Mesothelial cell of epicardium (in vitro differentiated cells): ENCODE measurements around the gene PSMG3. TPM values are rescaled to one million over a fixed set of nuclear protein-coding genes. Genes with fewer than 3 reads are reported as not detected.

Experiments used
- DNase-seq, 2 experiments: peaks; one replicate each; pipeline ENCODE4 v3.0.0; 2021; ENCODE audit warnings: low spot score in 2 of 2; ENCODE audit not compliant: unreplicated experiment in 2 of 2
- H3K27ac Mint-ChIP-seq: 2 replicates; pipeline ENCODE4 v1.8.0; 2021; ENCODE audit warnings: mixed read lengths
- H3K27me3 Mint-ChIP-seq: 2 replicates; pipeline ENCODE4 v1.8.0; 2021; ENCODE audit warnings: low read depth, mixed read lengths
- H3K36me3 Mint-ChIP-seq: 2 replicates; pipeline ENCODE4 v1.8.0; 2021; ENCODE audit warnings: mixed read lengths
- H3K4me1 Mint-ChIP-seq: 2 replicates; pipeline ENCODE4 v1.8.0; 2021; ENCODE audit warnings: mixed read lengths
- H3K4me3 Mint-ChIP-seq: 2 replicates; pipeline ENCODE4 v1.8.0; 2021; ENCODE audit warnings: mild to moderate bottlenecking, moderate library complexity, mixed read lengths
- H3K9me3 Mint-ChIP-seq: 2 replicates; pipeline ENCODE4 v1.8.0; 2021; ENCODE audit warnings: mixed read lengths
- CTCF ChIP-seq: fragments of 200-600 bp; sonication (generic); IDR thresholded peaks from one replicate; pipeline ENCODE4 v1.5.0; 2021; ENCODE audit warnings: antibody characterized with exemption; ENCODE audit not compliant: unreplicated experiment
- total RNA-seq: library from RNA; stranded (reverse); gene quantifications from 3 replicates; pipeline ENCODE4 v1.2.1, GENCODE V29; 2021

PSMG3 gene
- total RNA-seq, 1 donor from 2014 or later = 31.0 TPM

- DNase-seq = no peak
- no peaks in the 10 kb centered on the region for H3K4me1 Mint-ChIP-seq
- no peaks in the 10 kb centered on the region for H3K36me3 Mint-ChIP-seq
- H3K4me3 Mint-ChIP-seq = no peak overlapping the region
- H3K27ac Mint-ChIP-seq = no peak overlapping the region
- no peak for TF ChIP-seq CTCF
- peaks cover 15% of the 10 kb centered on the region for H3K27me3 Mint-ChIP-seq
- no peaks in the 10 kb centered on the region for H3K9me3 Mint-ChIP-seq
Observed at GRCh38 chr7:1599640-1600395, 30.0 kb upstream of the PSMG3 start.

GRCh38 chr7:1598961-1599639, 29.3 kb upstream of the PSMG3 start:
- no peak for DNase-seq
- peaks cover 15% of the 10 kb centered on the region for H3K27me3 Mint-ChIP-seq
- no peak overlapping the region for H3K27ac Mint-ChIP-seq

GRCh38 chr7:1598286-1598685, 28.5 kb upstream of the PSMG3 start:
- no peak for DNase-seq
- no peak overlapping the region for H3K4me3 Mint-ChIP-seq
- H3K36me3 Mint-ChIP-seq = no peaks in the 10 kb centered on the region
- no peak for TF ChIP-seq CTCF
- no peaks in the 10 kb centered on the region for H3K9me3 Mint-ChIP-seq
- no peaks in the 10 kb centered on the region for H3K4me1 Mint-ChIP-seq
- peaks cover 15% of the 10 kb centered on the region for H3K27me3 Mint-ChIP-seq
- no peak overlapping the region for H3K27ac Mint-ChIP-seq

More at GRCh38 chr7:1598961-1599639, 29.3 kb upstream of the PSMG3 start:
- no peaks in the 10 kb centered on the region for H3K4me1 Mint-ChIP-seq
- no peaks in the 10 kb centered on the region for H3K9me3 Mint-ChIP-seq
- H3K4me3 Mint-ChIP-seq = no peak overlapping the region
- no peak for TF ChIP-seq CTCF
- H3K36me3 Mint-ChIP-seq = no peaks in the 10 kb centered on the region

GRCh38 chr7:1597791-1598190, 28.0 kb upstream of the PSMG3 start:
- DNase-seq = no peak
- H3K4me3 Mint-ChIP-seq = no peak overlapping the region
- peaks cover 18% of the 10 kb centered on the region for H3K27me3 Mint-ChIP-seq
- H3K9me3 Mint-ChIP-seq = no peaks in the 10 kb centered on the region
- no peaks in the 10 kb centered on the region for H3K4me1 Mint-ChIP-seq
- no peak for TF ChIP-seq CTCF
- no peak overlapping the region for H3K27ac Mint-ChIP-seq
- H3K36me3 Mint-ChIP-seq = no peaks in the 10 kb centered on the region

GRCh38 chr7:1597066-1597760, 27.4 kb upstream of the PSMG3 start:
- no peak for DNase-seq
- no peak for TF ChIP-seq CTCF
- Mint-ChIP-seq H3K27me3 (peaks cover 23% of the 10 kb centered on the region), H3K4me1 (peaks cover 2% of the 10 kb centered on the region), H3K9me3 (no peaks in the 10 kb centered on the region), H3K4me3 (no peak overlapping the region), H3K27ac (no peak overlapping the region), H3K36me3 (no peaks in the 10 kb centered on the region)
